Colonic mucosa (tissue), 4 donors: ENCODE measurements around the gene CYSLTR1. TPM values are rescaled to one million over a fixed set of nuclear protein-coding genes. Genes with fewer than 3 reads are reported as not detected.

Experiments used
- DNase-seq: peaks from one replicate; pipeline ENCODE4 v3.0.0-alpha.2; 2020
- H3K27ac ChIP-seq: fragments of 200-600 bp; one replicate; pipeline ENCODE4 v1.8.0; 2021
- H3K27me3 ChIP-seq: fragments of 200-600 bp; one replicate; pipeline ENCODE4 v1.8.0; 2021
- H3K36me3 ChIP-seq: fragments of 200-600 bp; one replicate; pipeline ENCODE4 v1.8.0; 2021
- H3K4me1 ChIP-seq: fragments of 200-600 bp; one replicate; pipeline ENCODE4 v1.8.0; 2021; ENCODE audit warnings: mild to moderate bottlenecking
- H3K4me3 ChIP-seq: fragments of 200-600 bp; one replicate; pipeline ENCODE4 v1.8.0; 2021
- H3K9ac ChIP-seq, 2 donors: one replicate each; pipeline ENCODE4 v1.7.0; 2013; ENCODE audit warnings: control low read depth in 2 of 2, low read depth in 2 of 2, low read length in 2 of 2
- H3K9me3 ChIP-seq: fragments of 200-600 bp; one replicate; pipeline ENCODE4 v1.8.0; 2021
- CTCF ChIP-seq: fragments of 200-600 bp; IDR thresholded peaks from one replicate; pipeline ENCODE4 v1.8.0; 2022; ENCODE audit warnings: antibody characterized with exemption, mild to moderate bottlenecking
- intact Hi-C: fragments of 100-400 bp; cut with DNase I; formaldehyde crosslinking; loops from one replicate; pipeline ENCODE4 v1.14.1; 2022
- total RNA-seq, 2 donors: library from RNA; stranded (reverse); fragmentation: NEBNext Ultra II Directional in 1 of 2; extraction: Animal tissue kit (Norgen Biotek cat#: 25700) in 1 of 2; gene quantifications; one replicate each; pipeline ENCODE4 v1.2.1, GENCODE V29; 2021
- donor health status: healthy.
- donor health status: DM: no; HTN: no; CAD: no.
- donor health status: DM: no; HTN: no; CAD: no.

Gene CYSLTR1
- total RNA-seq, 2 donors from 2014 or later: 0.64 to 1.6 TPM

DNA sequence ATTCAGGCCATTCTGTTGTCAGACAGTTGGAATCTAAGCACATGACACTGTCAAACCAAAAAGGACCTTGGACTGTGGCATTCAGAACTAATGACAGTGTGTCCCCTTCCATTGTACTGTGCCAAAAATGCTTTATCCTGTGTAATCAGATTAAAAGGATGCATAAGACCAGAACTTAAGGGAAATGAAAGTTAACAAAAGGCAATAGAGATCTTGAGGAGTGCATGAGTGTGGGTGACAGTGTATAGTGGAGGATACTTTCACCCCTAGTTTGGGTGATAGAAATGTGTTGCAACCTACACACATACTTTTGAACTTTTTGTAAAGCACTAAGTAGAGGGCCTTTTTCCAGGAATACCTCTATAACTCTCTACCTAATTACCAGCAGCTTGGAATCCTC, 4.5 kb downstream of the CYSLTR1 start:
- Histone ChIP-seq H3K36me3 (no peaks in the 10 kb centered on the region), H3K9ac (no peak overlapping the region), H3K4me1 (no peaks in the 10 kb centered on the region), H3K4me3 (no peak overlapping the region), H3K9me3 (no peaks in the 10 kb centered on the region), H3K27me3 (no peaks in the 10 kb centered on the region), H3K27ac (no peak overlapping the region)
- DNase-seq: no peak
- TF ChIP-seq CTCF: no peak
- intact Hi-C loops: no loop called here

- no peak overlapping the region for H3K4me3 ChIP-seq
- H3K4me1 ChIP-seq: no peaks in the 10 kb centered on the region
- intact Hi-C loops: no loop called here
- no peak overlapping the region for H3K9ac ChIP-seq
- DNase-seq: peak; percentile 39
- no peak overlapping the region for H3K27ac ChIP-seq
- H3K27me3 ChIP-seq: no peaks in the 10 kb centered on the region
- no peaks in the 10 kb centered on the region for H3K9me3 ChIP-seq
- no peaks in the 10 kb centered on the region for H3K36me3 ChIP-seq
- no peak for TF ChIP-seq CTCF
Observed at GRCh38 chrX:78321809-78322208, 5.6 kb downstream of the CYSLTR1 start.

- no peak overlapping the region for H3K4me3 ChIP-seq
- intact Hi-C loops: no loop called here
- TF ChIP-seq CTCF: no peak
- H3K36me3 ChIP-seq: no peaks in the 10 kb centered on the region
- H3K27ac ChIP-seq: no peak overlapping the region
- no peak overlapping the region for H3K9ac ChIP-seq
- no peaks in the 10 kb centered on the region for H3K9me3 ChIP-seq
- H3K27me3 ChIP-seq: no peaks in the 10 kb centered on the region
- no peak for DNase-seq
- H3K4me1 ChIP-seq: no peaks in the 10 kb centered on the region
Observed at GRCh38 chrX:78316265-78316664, 11.1 kb downstream of the CYSLTR1 start.

- no peak overlapping the region for H3K27ac ChIP-seq
- H3K27me3 ChIP-seq: no peaks in the 10 kb centered on the region
- no peaks in the 10 kb centered on the region for H3K4me1 ChIP-seq
- DNase-seq: no peak
- H3K36me3 ChIP-seq: no peaks in the 10 kb centered on the region
- H3K9ac ChIP-seq: no peak overlapping the region
- no peaks in the 10 kb centered on the region for H3K9me3 ChIP-seq
- H3K4me3 ChIP-seq: no peak overlapping the region
- TF ChIP-seq CTCF: no peak
- intact Hi-C loops: no loop called here
Observed at GRCh38 chrX:78315745-78316144, 11.7 kb downstream of the CYSLTR1 start.

DNA sequence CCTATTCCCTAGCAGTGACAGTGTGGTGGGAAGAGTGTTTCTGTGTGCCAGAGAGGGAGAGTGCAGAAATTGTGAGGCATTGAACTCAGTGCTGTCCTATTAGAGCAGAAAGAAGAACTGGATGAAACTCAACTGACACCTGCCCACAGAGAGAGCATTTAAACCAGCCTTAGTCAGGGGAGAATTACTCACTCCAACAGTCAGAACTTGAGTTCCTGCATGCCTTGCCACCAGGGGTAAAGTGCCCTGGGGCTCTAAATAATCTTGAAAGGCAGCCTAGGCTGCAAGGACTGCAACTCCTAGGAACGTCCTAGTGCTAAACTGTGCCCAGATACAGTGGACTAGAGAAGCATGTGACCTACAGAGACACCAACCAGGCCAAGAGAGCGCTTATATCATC, 12.8 kb downstream of the CYSLTR1 start:
- Histone ChIP-seq H3K27me3 (no peaks in the 10 kb centered on the region), H3K4me1 (no peaks in the 10 kb centered on the region), H3K9ac (no peak overlapping the region), H3K27ac (no peak overlapping the region), H3K9me3 (no peaks in the 10 kb centered on the region), H3K4me3 (no peak overlapping the region), H3K36me3 (no peaks in the 10 kb centered on the region)
- no peak for TF ChIP-seq CTCF
- no peak for DNase-seq
- intact Hi-C loops: no loop called here

DNA sequence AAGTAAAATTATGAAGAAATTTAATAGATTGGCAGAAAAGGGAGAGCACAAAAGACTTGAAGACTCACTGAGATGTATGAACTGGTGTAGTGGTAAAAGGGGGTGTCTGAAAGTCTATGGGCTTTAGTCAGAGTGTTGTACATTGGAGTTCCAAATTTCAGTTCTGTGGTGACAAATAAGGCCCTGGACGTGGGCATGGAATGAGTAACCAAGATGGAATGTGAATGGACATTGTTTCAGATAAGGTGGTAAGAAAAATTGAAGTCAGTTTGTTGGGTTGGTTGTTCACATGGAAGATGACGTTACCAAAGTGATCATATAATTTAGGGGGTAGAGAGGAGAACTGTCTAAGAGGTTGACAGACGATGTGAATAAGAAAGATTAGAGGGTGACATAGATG, 13.9 kb downstream of the CYSLTR1 start:
- H3K27me3 ChIP-seq: no peaks in the 10 kb centered on the region
- H3K9me3 ChIP-seq: no peaks in the 10 kb centered on the region
- H3K4me3 ChIP-seq: no peak overlapping the region
- DNase-seq: no peak
- H3K4me1 ChIP-seq: no peaks in the 10 kb centered on the region
- intact Hi-C loops: no loop called here
- no peak overlapping the region for H3K27ac ChIP-seq
- H3K9ac ChIP-seq: no peak overlapping the region
- no peak for TF ChIP-seq CTCF
- no peaks in the 10 kb centered on the region for H3K36me3 ChIP-seq
